IMR-90 (cell line): ENCODE data around the gene IL34. TPM values are rescaled to one million over a fixed set of nuclear protein-coding genes. Genes with fewer than 3 reads are reported as not detected.

ENCODE experiments used
- ATAC-seq: fragments of 200-7000 bp; cut with Tn5 transposase; 2 replicates; pipeline ENCODE4 v1.9.1; 2020; ENCODE audit warnings: low read depth, mild to moderate bottlenecking, moderate library complexity
- BruUV-seq: library from RNA; stranded (reverse); fragments of 400-500 nt; replicated peaks from 2 replicates; lab custom pipeline; 2021; lab: Mats Ljungman, UMichigan
- CTCF ChIA-PET: fragments of 300-600 bp; formaldehyde crosslinking; extraction: SDS; loops from one replicate; lab custom pipeline; 2021; ENCODE audit warnings: antibody characterized with exemption; lab: Yijun Ruan, JAX
- POLR2A ChIA-PET: fragments of 300-600 bp; sonication (Branson Sonifier 250); formaldehyde crosslinking; loops from one replicate; lab custom pipeline; 2022; ENCODE audit warnings: antibody characterized with exemption; ENCODE audit not compliant: unreplicated experiment; lab: Charles Lee
- DNase-seq: peaks from one replicate; pipeline ENCODE4 v3.0.0; 2013
- H2AFZ ChIP-seq: replicated peaks from 2 replicates; pipeline ENCODE3; 2013; ENCODE audit warnings: low read length, mild to moderate bottlenecking; ENCODE audit not compliant: poor library complexity
- H2AK5ac ChIP-seq: 2 replicates; pipeline ENCODE4 v1.6.1; 2013; ENCODE audit warnings: low read depth, low read length, inconsistent platforms
- H2AK9ac ChIP-seq: replicated peaks from 2 replicates; pipeline ENCODE3; 2013; ENCODE audit warnings: mild to moderate bottlenecking, low read depth, low read length, moderate library complexity; ENCODE audit not compliant: poor library complexity
- H2BK120ac ChIP-seq: 2 replicates; pipeline ENCODE4 v1.6.1; 2013; ENCODE audit warnings: low read depth, low read length, inconsistent platforms
- H2BK15ac ChIP-seq: 3 replicates; pipeline ENCODE4 v1.6.1; 2013; ENCODE audit warnings: low read depth, low read length, inconsistent platforms
- H2BK20ac ChIP-seq: 2 replicates; pipeline ENCODE4 v1.6.1; 2013; ENCODE audit warnings: low read depth, mild to moderate bottlenecking, inconsistent platforms, low read length, moderate library complexity
- H2BK5ac ChIP-seq: 2 replicates; pipeline ENCODE4 v1.6.1; 2013; ENCODE audit warnings: mild to moderate bottlenecking, low read depth, low read length, inconsistent platforms; ENCODE audit not compliant: poor library complexity, severe bottlenecking
- H3K14ac ChIP-seq: replicated peaks from 2 replicates; pipeline ENCODE4 v1.6.1; 2013; ENCODE audit warnings: low read depth, low read length, inconsistent platforms
- H3K18ac ChIP-seq: 2 replicates; pipeline ENCODE4 v1.6.1; 2013; ENCODE audit warnings: low read depth, low read length, control low read depth
- H3K23ac ChIP-seq: 2 replicates; pipeline ENCODE4 v1.6.1; 2013; ENCODE audit warnings: low read depth, low read length, inconsistent platforms
- H3K27ac ChIP-seq: 2 replicates; pipeline ENCODE4 v1.5.1; 2013; ENCODE audit warnings: mild to moderate bottlenecking, control low read depth, low read length; ENCODE audit not compliant: insufficient read depth
- H3K27me3 ChIP-seq: 2 replicates; pipeline ENCODE4 v1.6.1; 2013; ENCODE audit warnings: low read length; ENCODE audit not compliant: control insufficient read depth, insufficient read depth
- H3K36me3 ChIP-seq: 2 replicates; pipeline ENCODE4 v1.6.1; 2013; ENCODE audit warnings: low read length, mixed read lengths; ENCODE audit not compliant: control insufficient read depth, insufficient read depth
- H3K4ac ChIP-seq: 2 replicates; pipeline ENCODE4 v1.6.1; 2013; ENCODE audit warnings: low read depth, low read length, inconsistent platforms
- H3K4me1 ChIP-seq: 2 replicates; pipeline ENCODE4 v1.6.1; 2013; ENCODE audit warnings: low read length, mixed read lengths; ENCODE audit not compliant: control insufficient read depth, insufficient read depth
- H3K4me2 ChIP-seq: 2 replicates; pipeline ENCODE4 v1.6.1; 2013; ENCODE audit warnings: low read depth, mild to moderate bottlenecking, control low read depth, low read length, moderate library complexity
- H3K4me3 ChIP-seq: 2 replicates; pipeline ENCODE4 v1.5.1; 2013; ENCODE audit warnings: low read depth, mild to moderate bottlenecking, control low read depth, low read length, moderate library complexity; ENCODE audit not compliant: insufficient read depth
- H3K56ac ChIP-seq: 2 replicates; pipeline ENCODE4 v1.6.1; 2013; ENCODE audit warnings: low read length, inconsistent platforms; ENCODE audit not compliant: insufficient read depth; ENCODE audit errors: extremely low read depth
- H3K79me1 ChIP-seq, 2 experiments: 2 replicates each; pipeline ENCODE4 v1.6.1; 2013; ENCODE audit warnings: low read length in 2 of 2, inconsistent platforms in 1 of 2, low read depth in 1 of 2
- H3K9ac ChIP-seq: 2 replicates; pipeline ENCODE4 v1.6.1; 2013; ENCODE audit warnings: low read depth, low read length, control low read depth
- H3K9me1 ChIP-seq: 2 replicates; pipeline ENCODE4 v1.6.1; 2013; ENCODE audit warnings: low read length, inconsistent platforms; ENCODE audit not compliant: insufficient read depth
- H3K9me3 ChIP-seq: 2 replicates; pipeline ENCODE4 v1.6.1; 2013; ENCODE audit warnings: low read length; ENCODE audit not compliant: control insufficient read depth, insufficient read depth
- H4K20me1 ChIP-seq: 2 replicates; pipeline ENCODE4 v1.6.1; 2013; ENCODE audit warnings: low read length, inconsistent platforms; ENCODE audit not compliant: insufficient read depth
- H4K5ac ChIP-seq: 2 replicates; pipeline ENCODE4 v1.6.1; 2013; ENCODE audit warnings: mild to moderate bottlenecking, low read depth, low read length, control low read depth
- H4K8ac ChIP-seq, 2 experiments: 2 replicates each; pipeline ENCODE4 v1.6.1; 2013; ENCODE audit warnings: low read depth in 2 of 2, low read length in 2 of 2, control low read depth in 1 of 2, inconsistent platforms in 1 of 2
- H4K91ac ChIP-seq: 2 replicates; pipeline ENCODE4 v1.6.1; 2013; ENCODE audit warnings: low read depth, low read length, inconsistent platforms; ENCODE audit not compliant: insufficient read depth
- BHLHE40 ChIP-seq: fragments of 150-350 bp; IDR thresholded peaks from 2 replicates; pipeline ENCODE4 v1.6.1; 2016; ENCODE audit warnings: mild to moderate bottlenecking, low read depth, low read length
- CEBPB ChIP-seq: IDR thresholded peaks from 2 replicates; pipeline ENCODE4 v1.6.1; 2012; ENCODE audit warnings: low read depth, low read length, improper control_type of control experiment
- CHD1 ChIP-seq: IDR thresholded peaks from 2 replicates; pipeline ENCODE4 v1.6.1; 2012; ENCODE audit warnings: low read depth, low read length, improper control_type of control experiment
- CTCF ChIP-seq: conservative IDR thresholded peaks from 2 replicates; pipeline ENCODE4 v1.5.1; 2012; ENCODE audit warnings: mild to moderate bottlenecking, low read depth, low read length, improper control_type of control experiment
- ELK1 ChIP-seq: fragments of 150-350 bp; IDR thresholded peaks from 2 replicates; pipeline ENCODE4 v1.6.1; 2016; ENCODE audit warnings: low read depth, mild to moderate bottlenecking, low read length, moderate library complexity, borderline replicate concordance
- FOS ChIP-seq: fragments of 150-350 bp; IDR thresholded peaks from 2 replicates; pipeline ENCODE4 v1.6.1; 2016; ENCODE audit warnings: low read depth, low read length
- MAFK ChIP-seq: IDR thresholded peaks from 2 replicates; pipeline ENCODE4 v1.6.1; 2012; ENCODE audit warnings: low read depth, low read length, improper control_type of control experiment
- MAZ ChIP-seq: IDR thresholded peaks from 2 replicates; pipeline ENCODE4 v1.6.1; 2012; ENCODE audit warnings: low read depth, mild to moderate bottlenecking, low read length, improper control_type of control experiment, moderate library complexity, borderline replicate concordance
- MXI1 ChIP-seq: IDR thresholded peaks from 2 replicates; pipeline ENCODE4 v1.6.1; 2012; ENCODE audit warnings: low read depth, mild to moderate bottlenecking, low read length, moderate library complexity, borderline replicate concordance
- NFE2L2 ChIP-seq: fragments of 150-350 bp; IDR thresholded peaks from 2 replicates; pipeline ENCODE4 v1.6.1; 2016; ENCODE audit warnings: low read depth, mild to moderate bottlenecking, low read length
- POLR2A ChIP-seq: IDR thresholded peaks from 2 replicates; pipeline ENCODE4 v1.6.1; 2012; ENCODE audit warnings: mild to moderate bottlenecking, low read depth, low read length
- RAD21 ChIP-seq: IDR thresholded peaks from 2 replicates; pipeline ENCODE4 v1.6.1; 2012; ENCODE audit warnings: low read length, improper control_type of control experiment
- RCOR1 ChIP-seq: IDR thresholded peaks from 2 replicates; pipeline ENCODE4 v1.6.1; 2012; ENCODE audit warnings: mild to moderate bottlenecking, low read length, improper control_type of control experiment; ENCODE audit not compliant: insufficient replicate concordance
- RFX5 ChIP-seq: IDR thresholded peaks from 2 replicates; pipeline ENCODE4 v1.8.0; 2012; ENCODE audit warnings: low read depth, mild to moderate bottlenecking, low read length, moderate library complexity
- SMC3 ChIP-seq: fragments of 150-350 bp; IDR thresholded peaks from 2 replicates; pipeline ENCODE4 v1.6.1; 2016; ENCODE audit warnings: low read depth, mild to moderate bottlenecking, antibody characterized with exemption, low read length, moderate library complexity
- USF2 ChIP-seq: fragments of 150-350 bp; IDR thresholded peaks from 2 replicates; pipeline ENCODE4 v1.6.1; 2017; ENCODE audit warnings: mild to moderate bottlenecking, antibody characterized with exemption, low read length, low read depth
- WGBS, 2 experiments: methylation state at CpG; one replicate each; pipeline versions ENCODE4 v1.1.5 to v1.1.7; 2013; ENCODE audit warnings: missing lambda C conversion rate in 2 of 2; ENCODE audit not compliant: insufficient read length in 1 of 2; ENCODE audit errors: extremely low coverage in 2 of 2; 5-methylcytosine and 5-hydroxymethylcytosine counted together
- dilution Hi-C: fragments of 300-500 bp; cut with HindIII; formaldehyde crosslinking; loops from one replicate; pipeline ENCODE4 v1.14.3; 2018; ENCODE audit warnings: low sequenced_read_pairs; ENCODE audit not compliant: unreplicated experiment
- in situ Hi-C: fragments of 300-500 bp; cut with MboI; formaldehyde crosslinking; loops from 3 replicates; pipeline ENCODE4 v1.14.3; 2019; ENCODE audit warnings: low sequenced_read_pairs, inconsistent platforms, mixed read lengths
- intact Hi-C: fragments of 100-400 bp; cut with micrococcal nuclease; formaldehyde crosslinking; loops from 2 replicates; pipeline ENCODE4 v1.10.0; 2022
- polyA plus RNA-seq, 3 experiments: library from polyadenylated mRNA; depleted of rRNA; stranded (reverse); fragments of >200 nt; gene quantifications; 2 replicates each; pipeline ENCODE4 v1.2.3, GENCODE V29; 2012; ENCODE audit warnings: low replicate concordance in 1 of 3
- total RNA-seq: library from RNA; depleted of rRNA; stranded (reverse); fragments of >200 nt; gene quantifications from 2 replicates; pipeline ENCODE4 v1.2.3, GENCODE V29; 2012

IL34 gene
- total and polyA plus RNA-seq, 2 of the 4 experiments (the other 2 are of a cell fraction): 1.3 to 2.5 TPM

- H2BK20ac ChIP-seq: no peak overlapping the region
- dilution Hi-C loops (no loop called here), intact Hi-C loops (no loop called here), in situ Hi-C loops (no loop called here)
- no peak overlapping the region for H3K23ac ChIP-seq
- H4K8ac ChIP-seq: no peak overlapping the region
- H2AK9ac ChIP-seq: no peak overlapping the region
- no peak overlapping the region for H2BK15ac ChIP-seq
- no peak overlapping the region for H3K4me2 ChIP-seq
- ATAC-seq: no peak
- CTCF ChIA-PET: no interaction called here
- peaks cover 3% of the 10 kb centered on the region; the same call in 1 of the 2 replicates for H3K4me1 ChIP-seq
- no peak overlapping the region for H3K56ac ChIP-seq
- H3K4me3 ChIP-seq: no peak overlapping the region
- no peak overlapping the region for H3K4ac ChIP-seq
- H3K27ac ChIP-seq: no peak overlapping the region
- no peak overlapping the region for H3K9ac ChIP-seq
- H3K36me3 ChIP-seq: peaks cover 66% of the 10 kb centered on the region
- 80% methylated on average over 1 of the region's 14 CpGs; no CpG with 5 or more reads in 1 of the 2 experiments for WGBS, 2 experiments
- H2BK5ac ChIP-seq: no peak overlapping the region
- no peaks in the 10 kb centered on the region for H3K27me3 ChIP-seq
- no peak overlapping the region for H3K18ac ChIP-seq
- H3K14ac ChIP-seq: no peak overlapping the region
- no peaks in the 10 kb centered on the region for H3K9me1 ChIP-seq
- DNase-seq: no peak
- no peak overlapping the region for H2AK5ac ChIP-seq
- peaks cover 8 to 59% of the 10 kb centered on the region in 2 experiments for H3K79me1 ChIP-seq
- H2BK120ac ChIP-seq: no peak overlapping the region
- peaks cover 65% of the 10 kb centered on the region for H4K20me1 ChIP-seq
- H2AFZ ChIP-seq: no peak overlapping the region
- no peak overlapping the region for H4K5ac ChIP-seq
- TF ChIP-seq CEBPB (no peak), MAFK (no peak), BHLHE40 (no peak), RCOR1 (no peak), POLR2A (no peak), MAZ (no peak), FOS (no peak), RAD21 (no peak), USF2 (no peak), CTCF (no peak), RFX5 (no peak), SMC3 (no peak), ELK1 (no peak), MXI1 (no peak), NFE2L2 (no peak), CHD1 (no peak)
- no peak overlapping the region for H4K91ac ChIP-seq
- H3K9me3 ChIP-seq: no peaks in the 10 kb centered on the region
- POLR2A ChIA-PET: no interaction called here
- BruUV-seq: no TSS peak
Observed at GRCh38 chr16:70665113-70665694, 18.8 kb downstream of the IL34 start.
